Measurements from ENCODE around the gene MMP20. TPM values are rescaled to one million over a fixed set of nuclear protein-coding genes. Genes with fewer than 3 reads are reported as not detected.

The MMP20 gene
- total and polyA plus RNA-seq, 2 of the 13 experiments (the other 11 are each of a cell fraction or from before 2014, with no cell fraction given), result 0.05 TPM; not detected in 1

GRCh38 chr11:102662607-102663006 lies 37.5 kb upstream of the MMP20 start:
- Histone ChIP-seq H3K9ac (ENCODE audit: insufficient read depth, low read depth, low read length) (no peak overlapping the region), H3K36me3 (replicated peaks in 1 of 2; ENCODE audit: control insufficient read depth in 1 of 2, insufficient read depth in 2 of 2, low read length in 2 of 2) (no peaks in the 10 kb centered on the region), H4K20me1 (ENCODE audit: insufficient read depth, low read length) (no peaks in the 10 kb centered on the region), H3K27me3 (ENCODE audit: control insufficient read depth in 1 of 2, insufficient read depth in 2 of 2, low read length in 2 of 2) (no peaks in the 10 kb centered on the region), H2AFZ (ENCODE audit: low read length) (no peak overlapping the region), H3K4me1 (ENCODE audit: insufficient read depth, low read length) (peaks cover 7% of the 10 kb centered on the region; the same call in 1 of the 2 replicates), H3K4me2 (ENCODE audit: low read depth, low read length) (no peak overlapping the region), H3K27ac (ENCODE audit: extremely low read length, insufficient read depth, low read length) (no peak overlapping the region), H3K4me3 (replicated peaks in 1 of 3; ENCODE audit: insufficient read depth in 1 of 3, low read depth in 2 of 3, low read length in 3 of 3) (no peak overlapping the region), H3K9me3 (ENCODE audit: low read length) (no peaks in the 10 kb centered on the region), H3K79me2 (ENCODE audit: insufficient read depth, low read length) (no peaks in the 10 kb centered on the region)
- DNase-seq (ENCODE audit: low spot score) (no peak), FAIRE-seq (no peak), ATAC-seq (no peak)
- BruUV-seq (replicated peaks), result no TSS peak
- in situ Hi-C loops (cut with HindIII; ENCODE audit: extremely low pct_ligation_motif_present, low pct_unique_long_range_greater_than_20kb), result loop anchor here (5.0 kb wide), 1 partner anchor 315 kb away; the partner anchor contains the start of gene BIRC2
- POLR2A ChIA-PET, result no interaction called here
- CTCF ChIA-PET (ENCODE audit: low intra/inter-chr PET ratio, low total read pairs), result no interaction called here
- TF ChIP-seq ZNF576 (CRISPR knock-in tag; IDR thresholded peaks at IDR 0.05), result no peak
- no peak for TF ChIP-seq ZNF557 (CRISPR knock-in tag; IDR thresholded peaks at IDR 0.05)
- no peak for TF ChIP-seq SOX13 (IDR thresholded peaks at IDR 0.05)
- no peak for TF ChIP-seq SOX13 (CRISPR knock-in tag; conservative IDR thresholded peaks at IDR 0.05 in 1 of 2, IDR thresholded peaks at IDR 0.05 in 1 of 2)
- TF ChIP-seq PAXIP1 (CRISPR knock-in tag; conservative IDR thresholded peaks at IDR 0.05), result no peak
- TF ChIP-seq BRCA1 (CRISPR knock-in tag; IDR thresholded peaks at IDR 0.05), result no peak
- no peak for TF ChIP-seq ELF1 (CRISPR knock-in tag; IDR thresholded peaks at IDR 0.05)
- TF ChIP-seq ZNF687 (CRISPR knock-in tag; IDR thresholded peaks at IDR 0.05), result no peak
- intact Hi-C loops (cut with micrococcal nuclease; ENCODE audit: unreplicated experiment), result no loop called here

Data from HepG2 (cell line).